SKM-1 treated with dmso at 0.1 percent for 144 hours (cell line): ENCODE data around the gene DPEP3.
"Not testable (repeated sequence)": the region's sequence is repeated elsewhere in the genome, so short reads cannot be mapped to it uniquely, and the experiment has no call there.

Experiments
- DNase-seq: peaks from one replicate; lab custom pipeline; 2025; ENCODE audit not compliant: unreplicated experiment; lab: John Stamatoyannopoulos, UW

Gene DPEP3

GRCh38 chr16:67979955-67980678 lies at the start of gene DPEP3:
Gene DPEP3, minus strand, starts transcription at chr16:67980499. Its CDS starts 119 bp downstream, at chr16:67980380.
- DNase-seq = no peak

GRCh38 chr16:68028996-68029395 lies 48.7 kb upstream of the DPEP3 start:
- DNase-seq = no peak

- peak; percentile 87 for DNase-seq
Measured at GRCh38 chr16:68022728-68023537, 42.6 kb upstream of the DPEP3 start, which contains the start of the genes DDX28 and DUS2. Gene DDX28, minus strand, starts transcription at chr16:68023232. Its CDS starts 30 bp downstream, at chr16:68023202. Gene DUS2, plus strand, starts transcription at chr16:68023284. Its CDS starts 14,740 bp downstream, at chr16:68038024.

- DNase-seq = no peak
Measured at GRCh38 chr16:68022278-68022727, 42.0 kb upstream of the DPEP3 start.

- no peak for DNase-seq
Measured at GRCh38 chr16:68021490-68021889, 41.2 kb upstream of the DPEP3 start.

GRCh38 chr16:68019167-68019680 lies 38.9 kb upstream of the DPEP3 start:
- DNase-seq = no peak

GRCh38 chr16:68015681-68016080 lies 35.4 kb upstream of the DPEP3 start, which contains the start of gene DPEP2NB:
Gene DPEP2NB, minus strand, starts transcription at chr16:68015911. Its CDS starts 141 bp downstream, at chr16:68015770.
- DNase-seq = no peak

GRCh38 chr16:68013440-68013839 lies 33.1 kb upstream of the DPEP3 start:
- DNase-seq = peak; percentile 69

- DNase-seq = not testable (repeated sequence)
Measured at GRCh38 chr16:68009872-68010271, 29.6 kb upstream of the DPEP3 start.

GRCh38 chr16:68009157-68009735 lies 28.9 kb upstream of the DPEP3 start:
- no peak for DNase-seq

GRCh38 chr16:68005786-68006286 lies 25.5 kb upstream of the DPEP3 start:
- peak; percentile 96 for DNase-seq

- no peak for DNase-seq
Measured at GRCh38 chr16:68005211-68005610, 24.9 kb upstream of the DPEP3 start.

GRCh38 chr16:68003031-68003430 lies 22.7 kb upstream of the DPEP3 start:
- DNase-seq = no peak

GRCh38 chr16:68000450-68000849 lies 20.2 kb upstream of the DPEP3 start:
- no peak for DNase-seq

- peak; percentile 65 for DNase-seq
Measured at GRCh38 chr16:67999985-68000384, 19.7 kb upstream of the DPEP3 start.

- peak; percentile 74 for DNase-seq
Measured at GRCh38 chr16:67998779-67999688, 18.7 kb upstream of the DPEP3 start, which contains the start of gene DPEP2. Gene DPEP2, minus strand, starts transcription at chr16:67999484. Its CDS starts 6,272 bp downstream, at chr16:67993212.

- DNase-seq = not testable (repeated sequence)
Measured at GRCh38 chr16:67998231-67998778, 18.0 kb upstream of the DPEP3 start.

GRCh38 chr16:67996666-67997065 lies 16.4 kb upstream of the DPEP3 start:
- no peak for DNase-seq

GRCh38 chr16:67995423-67995822 lies 15.1 kb upstream of the DPEP3 start:
- DNase-seq = peak; percentile 12

GRCh38 chr16:67994040-67994408 lies 13.7 kb upstream of the DPEP3 start:
- DNase-seq = not testable (repeated sequence)
